ENCODE measurements around the gene PRR33.

PRR33 gene

GRCh38 chr11:1921574-1922141 is 30.0 kb upstream of the PRR33 start:
- no peak overlapping the region for H3K27ac ChIP-seq (ENCODE audit: low read depth, low read length)
- H4K20me1 ChIP-seq (ENCODE audit: control insufficient read depth, insufficient read depth, low read depth, low read length): no peaks in the 10 kb centered on the region
- no peaks in the 10 kb centered on the region for H3K36me3 ChIP-seq (ENCODE audit: control insufficient read depth, low read length)
- no peaks in the 10 kb centered on the region for H3K9me3 ChIP-seq (ENCODE audit: control insufficient read depth, insufficient read depth, low read length)
- no peaks in the 10 kb centered on the region for H3F3A ChIP-seq (ENCODE audit: control insufficient read depth, insufficient read depth)
- H3K9me2 ChIP-seq (replicated peaks; ENCODE audit: control insufficient read depth, low read length): no peaks in the 10 kb centered on the region
- H3K4me2 ChIP-seq (ENCODE audit: low read length): no peak overlapping the region
- H3K4me3 ChIP-seq (ENCODE audit: low read length): no peak overlapping the region
- no peaks in the 10 kb centered on the region for H3K27me3 ChIP-seq (ENCODE audit: control insufficient read depth, low read length)
- H3K4me1 ChIP-seq (ENCODE audit: control insufficient read depth, low read length): no peaks in the 10 kb centered on the region
- TF ChIP-seq EZH2phosphoT487 (IDR thresholded peaks at IDR 0.05; ENCODE audit: borderline replicate concordance, low read length): no peak
- no peak for TF ChIP-seq CTCF (IDR thresholded peaks at IDR 0.05; ENCODE audit: low read depth, low read length, poor library complexity, severe bottlenecking)
- H3K79me2 ChIP-seq (ENCODE audit: control insufficient read depth, low read length): no peaks in the 10 kb centered on the region

- Histone ChIP-seq H3K27me3 (ENCODE audit: control insufficient read depth, low read length) (no peaks in the 10 kb centered on the region), H3K36me3 (ENCODE audit: control insufficient read depth, low read length) (no peaks in the 10 kb centered on the region), H4K20me1 (ENCODE audit: control insufficient read depth, insufficient read depth, low read depth, low read length) (no peaks in the 10 kb centered on the region), H3K4me3 (ENCODE audit: low read length) (no peak overlapping the region), H3K9me3 (ENCODE audit: control insufficient read depth, insufficient read depth, low read length) (no peaks in the 10 kb centered on the region), H3K9me2 (replicated peaks; ENCODE audit: control insufficient read depth, low read length) (no peaks in the 10 kb centered on the region), H3K4me2 (ENCODE audit: low read length) (no peak overlapping the region), H3K27ac (ENCODE audit: low read depth, low read length) (no peak overlapping the region), H3K4me1 (ENCODE audit: control insufficient read depth, low read length) (no peaks in the 10 kb centered on the region), H3K79me2 (ENCODE audit: control insufficient read depth, low read length) (no peaks in the 10 kb centered on the region), H3F3A (ENCODE audit: control insufficient read depth, insufficient read depth) (no peaks in the 10 kb centered on the region)
- TF ChIP-seq EZH2phosphoT487 (IDR thresholded peaks at IDR 0.05; ENCODE audit: borderline replicate concordance, low read length) (no peak), CTCF (IDR thresholded peaks at IDR 0.05; ENCODE audit: low read depth, low read length, poor library complexity, severe bottlenecking) (no peak)
Measured at GRCh38 chr11:1920909-1921573, 29.3 kb upstream of the PRR33 start.

- Histone ChIP-seq H3K9me3 (ENCODE audit: control insufficient read depth, insufficient read depth, low read length) (no peaks in the 10 kb centered on the region), H3K9me2 (replicated peaks; ENCODE audit: control insufficient read depth, low read length) (no peaks in the 10 kb centered on the region), H3F3A (ENCODE audit: control insufficient read depth, insufficient read depth) (no peaks in the 10 kb centered on the region), H3K4me2 (ENCODE audit: low read length) (no peak overlapping the region), H3K27ac (ENCODE audit: low read depth, low read length) (no peak overlapping the region), H3K36me3 (ENCODE audit: control insufficient read depth, low read length) (no peaks in the 10 kb centered on the region), H4K20me1 (ENCODE audit: control insufficient read depth, insufficient read depth, low read depth, low read length) (no peaks in the 10 kb centered on the region), H3K4me3 (ENCODE audit: low read length) (no peak overlapping the region), H3K4me1 (ENCODE audit: control insufficient read depth, low read length) (no peaks in the 10 kb centered on the region), H3K79me2 (ENCODE audit: control insufficient read depth, low read length) (no peaks in the 10 kb centered on the region), H3K27me3 (ENCODE audit: control insufficient read depth, low read length) (no peaks in the 10 kb centered on the region)
- TF ChIP-seq EZH2phosphoT487 (IDR thresholded peaks at IDR 0.05; ENCODE audit: borderline replicate concordance, low read length): no peak
- no peak for TF ChIP-seq CTCF (IDR thresholded peaks at IDR 0.05; ENCODE audit: low read depth, low read length, poor library complexity, severe bottlenecking)
Measured at GRCh38 chr11:1920128-1920908, 28.6 kb upstream of the PRR33 start.
